Measurements from ENCODE around the gene GALNT7.

Gene GALNT7

GRCh38 chr4:173256825-173257224 lies 88.2 kb downstream of the GALNT7 start:
- ChIA-PET CTCF (interaction anchor here (0.6 to 7.1 kb wide), 48 partner anchors 8 to 365 kb away, joined by 3 to 160 read pairs (median 6); partner anchors contain the start of gene GALNT7), POLR2A (no interaction called here)
- DNase-seq (ENCODE audit: extremely low spot score): no peak
- TF ChIP-seq CTCF (IDR thresholded peaks at IDR 0.05; ENCODE audit: control extremely low read depth, extremely low read depth, low read depth, missing control alignments): no peak

- ChIA-PET POLR2A (no interaction called here), CTCF (interaction anchor here (0.6 to 7.1 kb wide), 61 partner anchors 7 to 366 kb away, joined by 3 to 160 read pairs (median 5); partner anchors contain the start of gene GALNT7)
- peak; percentile 44 for DNase-seq (ENCODE audit: extremely low spot score)
- peak; percentile 83 for TF ChIP-seq CTCF (IDR thresholded peaks at IDR 0.05; ENCODE audit: control extremely low read depth, extremely low read depth, low read depth, missing control alignments)
Measured at GRCh38 chr4:173257732-173258717, 89.4 kb downstream of the GALNT7 start.

GRCh38 chr4:173258866-173259265 lies 90.3 kb downstream of the GALNT7 start:
- no peak for TF ChIP-seq CTCF (IDR thresholded peaks at IDR 0.05; ENCODE audit: control extremely low read depth, extremely low read depth, low read depth, missing control alignments)
- CTCF ChIA-PET: interaction anchor here (0.6 to 7.1 kb wide), 20 partner anchors 9 to 247 kb away, joined by 3 to 160 read pairs (median 12); partner anchors contain the start of gene GALNT7
- POLR2A ChIA-PET: no interaction called here

GRCh38 chr4:173259310-173259709 lies 90.7 kb downstream of the GALNT7 start:
- TF ChIP-seq CTCF (IDR thresholded peaks at IDR 0.05; ENCODE audit: control extremely low read depth, extremely low read depth, low read depth, missing control alignments): no peak
- POLR2A ChIA-PET: no interaction called here
- CTCF ChIA-PET: interaction anchor here (0.7 to 9.6 kb wide), 5 partner anchors 41 to 248 kb away, joined by 3 to 54 read pairs (median 10); no protein-coding TSS in a partner anchor

More at GRCh38 chr4:173258866-173259265, 90.3 kb downstream of the GALNT7 start:
- no peak for DNase-seq (ENCODE audit: extremely low spot score)

GRCh38 chr4:173261052-173261451 lies 92.4 kb downstream of the GALNT7 start:
- POLR2A ChIA-PET: no interaction called here
- no peak for TF ChIP-seq CTCF (IDR thresholded peaks at IDR 0.05; ENCODE audit: control extremely low read depth, extremely low read depth, low read depth, missing control alignments)
- CTCF ChIA-PET: interaction anchor here (0.8 to 9.6 kb wide), 4 partner anchors 40 to 247 kb away, joined by 3 to 54 read pairs (median 21); no protein-coding TSS in a partner anchor
- no peak for DNase-seq (ENCODE audit: extremely low spot score)

More at GRCh38 chr4:173259310-173259709, 90.7 kb downstream of the GALNT7 start:
- DNase-seq (ENCODE audit: extremely low spot score): no peak

- no peak for TF ChIP-seq CTCF (IDR thresholded peaks at IDR 0.05; ENCODE audit: control extremely low read depth, extremely low read depth, low read depth, missing control alignments)
- ChIA-PET POLR2A (no interaction called here), CTCF (interaction anchor here (0.7 to 9.6 kb wide), 5 partner anchors 10 to 249 kb away, joined by 3 to 54 read pairs (median 4); no protein-coding TSS in a partner anchor)
- DNase-seq (ENCODE audit: extremely low spot score): no peak
Measured at GRCh38 chr4:173262375-173262774, 93.8 kb downstream of the GALNT7 start.
